GM06990 (cell line): ENCODE measurements around the gene PANK2.

ENCODE experiments used
- DNase-seq: peaks from one replicate; pipeline ENCODE4 v3.0.0-alpha.2; 2011; ENCODE audit not compliant: insufficient read length; ENCODE audit errors: extremely low read depth
- H3K27me3 ChIP-seq: replicated peaks from 2 replicates; pipeline ENCODE4 v1.6.0; 2011; ENCODE audit warnings: low read length; ENCODE audit not compliant: control insufficient read depth, insufficient read depth
- H3K36me3 ChIP-seq: 2 replicates; pipeline ENCODE4 v1.5.1; 2011; ENCODE audit warnings: low read length; ENCODE audit not compliant: control insufficient read depth, insufficient read depth
- H3K4me3 ChIP-seq: replicated peaks from 2 replicates; pipeline ENCODE4 v1.5.1; 2011; ENCODE audit warnings: low read depth, mild to moderate bottlenecking, control low read depth, low read length
- TF ChIP-seq, protein P1 (sequence below): IDR thresholded peaks from 2 replicates; pipeline ENCODE4 v1.5.1; 2011; ENCODE audit warnings: low read length, control low read depth, mild to moderate bottlenecking, inconsistent platforms; ENCODE audit not compliant: insufficient read depth, poor library complexity, severe bottlenecking

The PANK2 gene

DNA sequence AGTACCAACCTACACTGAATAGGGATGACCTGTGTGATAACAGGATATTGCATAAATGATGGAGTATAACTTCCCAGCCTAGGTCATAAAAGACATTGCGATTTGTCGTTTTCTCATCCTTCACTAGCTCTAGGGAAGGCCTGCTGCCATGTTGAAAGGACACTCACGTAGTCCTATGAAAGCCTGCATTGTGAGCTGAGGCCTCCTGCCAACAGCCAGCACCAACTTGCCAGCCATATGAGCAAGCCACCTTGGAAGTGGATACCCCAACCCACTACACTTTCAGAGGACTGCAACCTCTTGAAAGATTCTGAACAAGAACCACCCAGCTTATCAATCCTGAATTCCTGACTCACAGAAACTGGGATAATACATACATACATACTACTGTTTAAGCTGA is 3.5 kb upstream of the PANK2 start:
- TF ChIP-seq, protein P1, sequence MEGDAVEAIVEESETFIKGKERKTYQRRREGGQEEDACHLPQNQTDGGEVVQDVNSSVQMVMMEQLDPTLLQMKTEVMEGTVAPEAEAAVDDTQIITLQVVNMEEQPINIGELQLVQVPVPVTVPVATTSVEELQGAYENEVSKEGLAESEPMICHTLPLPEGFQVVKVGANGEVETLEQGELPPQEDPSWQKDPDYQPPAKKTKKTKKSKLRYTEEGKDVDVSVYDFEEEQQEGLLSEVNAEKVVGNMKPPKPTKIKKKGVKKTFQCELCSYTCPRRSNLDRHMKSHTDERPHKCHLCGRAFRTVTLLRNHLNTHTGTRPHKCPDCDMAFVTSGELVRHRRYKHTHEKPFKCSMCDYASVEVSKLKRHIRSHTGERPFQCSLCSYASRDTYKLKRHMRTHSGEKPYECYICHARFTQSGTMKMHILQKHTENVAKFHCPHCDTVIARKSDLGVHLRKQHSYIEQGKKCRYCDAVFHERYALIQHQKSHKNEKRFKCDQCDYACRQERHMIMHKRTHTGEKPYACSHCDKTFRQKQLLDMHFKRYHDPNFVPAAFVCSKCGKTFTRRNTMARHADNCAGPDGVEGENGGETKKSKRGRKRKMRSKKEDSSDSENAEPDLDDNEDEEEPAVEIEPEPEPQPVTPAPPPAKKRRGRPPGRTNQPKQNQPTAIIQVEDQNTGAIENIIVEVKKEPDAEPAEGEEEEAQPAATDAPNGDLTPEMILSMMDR: no peak
- DNase-seq: no peak
- Histone ChIP-seq H3K4me3 (no peak overlapping the region), H3K27me3 (no peaks in the 10 kb centered on the region), H3K36me3 (no peaks in the 10 kb centered on the region; the same call in 1 of the 2 replicates)

DNA sequence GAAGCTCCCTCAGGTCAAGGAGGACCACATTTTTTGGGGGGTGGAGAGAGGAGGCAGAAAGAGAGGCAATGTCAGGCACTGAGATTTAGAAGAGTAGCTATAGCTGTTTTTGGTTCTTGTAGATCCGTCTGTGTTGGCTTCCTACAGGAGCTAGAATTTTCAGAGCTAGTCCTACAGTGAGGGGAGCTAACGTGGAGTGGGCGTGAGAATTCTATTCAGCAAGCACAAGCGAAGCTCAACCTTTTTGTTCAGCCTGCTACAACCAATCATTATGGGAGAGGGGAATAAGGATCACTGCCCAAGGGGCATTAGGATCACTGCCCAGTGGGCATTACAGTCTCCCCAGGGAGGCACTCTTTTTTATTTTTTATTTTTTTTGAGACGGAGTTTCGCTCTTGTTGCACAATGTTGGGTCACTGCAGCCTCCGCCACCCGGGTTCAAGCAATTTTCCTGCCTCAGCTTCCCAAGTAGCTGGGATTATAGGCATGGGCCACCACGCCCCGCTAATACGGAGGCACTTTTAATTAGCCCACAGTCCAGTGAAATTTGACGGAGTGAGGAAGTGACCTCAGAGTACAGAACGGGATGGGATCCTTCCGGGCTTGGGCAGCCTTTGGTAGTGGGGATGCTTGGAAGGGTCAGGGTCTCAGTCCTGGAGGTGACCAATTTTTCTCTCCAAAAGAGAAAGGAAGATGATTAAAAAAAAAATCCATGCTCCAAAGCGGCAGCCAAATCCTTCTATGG is 1.1 kb upstream of the PANK2 start:
- no peaks in the 10 kb centered on the region; the same call in 1 of the 2 replicates for H3K36me3 ChIP-seq
- H3K4me3 ChIP-seq: peak overlapping the region; percentile 96
- no peak for DNase-seq
- no peaks in the 10 kb centered on the region for H3K27me3 ChIP-seq
- TF ChIP-seq, protein P1: no peak

DNA sequence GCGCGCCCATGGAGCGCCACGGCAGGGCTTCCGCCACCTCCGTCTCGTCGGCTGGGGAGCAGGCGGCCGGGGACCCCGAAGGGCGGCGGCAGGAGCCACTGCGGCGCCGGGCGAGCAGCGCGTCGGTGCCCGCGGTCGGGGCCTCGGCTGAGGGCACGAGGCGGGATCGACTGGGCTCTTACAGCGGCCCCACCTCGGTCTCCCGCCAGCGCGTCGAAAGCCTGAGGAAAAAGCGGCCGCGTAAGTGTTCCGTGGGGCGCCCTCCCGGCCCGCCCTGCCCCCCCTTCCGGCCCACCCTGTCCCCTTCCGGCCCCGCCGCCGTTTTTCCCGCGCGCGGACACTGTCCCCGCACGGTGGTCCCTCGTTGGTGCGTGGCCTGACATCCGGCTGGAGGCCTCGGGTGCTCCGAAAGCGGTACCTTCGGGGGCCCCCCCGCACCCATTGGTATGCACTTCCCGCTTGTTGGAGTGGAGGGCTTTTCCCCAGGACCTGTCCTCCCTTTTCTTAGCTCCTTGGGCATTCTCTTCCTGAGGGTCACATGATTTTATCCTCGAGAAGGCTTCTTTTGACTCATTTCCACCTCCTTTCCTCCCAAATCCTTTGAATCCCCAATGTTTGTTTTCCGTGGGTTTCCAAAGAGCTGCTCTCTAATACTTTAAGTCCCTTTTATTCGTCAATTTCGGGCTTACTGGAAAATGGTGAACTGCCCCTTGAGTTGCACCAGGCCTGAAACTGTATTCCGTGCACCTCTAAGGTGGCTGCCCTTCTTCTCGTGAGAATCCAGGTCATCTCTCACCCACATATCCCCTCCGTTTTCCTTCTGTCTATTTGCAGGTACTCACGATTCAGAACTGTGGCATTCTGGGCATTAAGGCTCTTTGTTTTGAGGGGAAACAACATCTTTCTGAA is 556 bp downstream of the PANK2 start:
- H3K27me3 ChIP-seq: no peaks in the 10 kb centered on the region
- peaks cover under 1% of the 10 kb centered on the region; the same call in 1 of the 2 replicates for H3K36me3 ChIP-seq

DNA sequence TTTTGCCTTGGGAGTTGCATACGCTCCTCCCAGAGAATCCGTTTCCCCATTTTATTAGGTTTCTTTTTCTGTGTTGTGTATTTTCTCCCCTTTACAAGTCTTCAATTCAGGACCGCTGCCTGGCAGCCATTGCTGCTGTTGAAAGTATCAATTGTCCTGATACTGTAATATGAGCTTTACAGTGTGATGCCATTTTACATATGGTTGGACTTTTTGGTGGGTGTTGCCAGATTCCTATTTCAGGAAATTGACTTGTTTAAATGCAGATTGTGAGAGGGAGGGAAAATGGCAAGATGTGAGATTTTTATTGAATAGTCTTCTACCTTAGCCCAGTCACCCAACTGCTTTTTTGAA is 1.2 kb downstream of the PANK2 start:
- DNase-seq: no peak
- H3K4me3 ChIP-seq: peak overlapping the region; percentile 96
- H3K27me3 ChIP-seq: no peaks in the 10 kb centered on the region
- TF ChIP-seq, protein P1: no peak
- H3K36me3 ChIP-seq: peaks cover 3% of the 10 kb centered on the region; the same call in 1 of the 2 replicates

More for the DNA sequence above, 556 bp downstream of the PANK2 start:
- TF ChIP-seq, protein P1: no peak
- peak overlapping the region; percentile 96 for H3K4me3 ChIP-seq
- peak; percentile 77 for DNase-seq

DNA sequence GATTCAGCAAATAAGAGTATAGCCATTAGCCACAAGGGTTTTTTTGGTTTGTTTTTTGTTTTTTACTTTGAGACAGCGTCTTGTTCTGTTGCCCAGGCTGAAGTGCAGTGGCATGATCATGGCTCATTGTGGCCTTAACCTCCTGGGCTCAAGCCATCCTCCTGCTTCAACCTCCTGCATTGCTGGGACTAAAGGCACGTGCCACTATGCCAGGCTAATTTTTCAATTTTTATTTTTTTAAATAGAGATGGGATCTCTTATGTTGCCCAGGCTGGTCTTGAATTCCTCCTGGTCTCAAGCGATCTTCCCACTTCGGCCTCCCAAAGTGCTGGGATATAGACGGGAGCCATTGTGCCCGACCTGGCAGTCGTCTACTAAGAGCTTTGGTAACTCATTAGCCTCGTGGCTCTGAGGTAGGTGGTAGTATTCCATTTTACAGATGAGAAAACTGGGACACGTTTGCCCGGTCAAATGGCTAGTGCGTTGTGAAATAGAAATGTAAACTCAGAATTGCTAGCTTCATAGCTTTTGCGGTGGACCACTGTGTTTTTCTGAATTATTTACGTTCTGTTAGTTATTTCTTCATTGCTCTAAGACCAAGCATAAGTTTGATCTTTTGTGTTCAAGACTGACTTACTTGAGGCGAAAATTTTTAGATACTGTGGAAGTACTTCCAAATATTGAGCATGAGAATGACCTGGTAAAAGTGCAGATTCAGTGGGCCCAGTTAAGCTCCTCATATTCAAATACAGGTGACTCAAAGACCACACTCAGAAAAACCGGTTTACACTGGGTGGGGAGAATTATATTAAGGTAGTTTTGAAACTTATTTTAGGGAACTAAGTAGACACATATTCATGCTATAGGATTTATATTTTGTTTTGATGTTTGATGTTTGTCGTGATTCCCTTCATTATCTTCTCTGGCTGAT is 2.1 kb downstream of the PANK2 start:
- Histone ChIP-seq H3K4me3 (peak overlapping the region; percentile 96), H3K36me3 (peaks cover 3% of the 10 kb centered on the region; the same call in 1 of the 2 replicates), H3K27me3 (no peaks in the 10 kb centered on the region)
- TF ChIP-seq, protein P1: no peak
- DNase-seq: no peak
